ENCODE data around the gene HSPBAP1. TPM values are rescaled to one million over a fixed set of nuclear protein-coding genes. Genes with fewer than 3 reads are reported as not detected.

The HSPBAP1 gene
- total and polyA plus RNA-seq, 2 of the 13 experiments (the other 11 are each of a cell fraction or from before 2014, with no cell fraction given), result 4.2 to 5.1 TPM

- H3K27ac ChIP-seq (ENCODE audit: extremely low read length, insufficient read depth, low read length), result no peak overlapping the region
- no peaks in the 10 kb centered on the region for H3K27me3 ChIP-seq (ENCODE audit: control insufficient read depth in 1 of 2, insufficient read depth in 2 of 2, low read length in 2 of 2)
- H3K36me3 ChIP-seq (replicated peaks in 1 of 2; ENCODE audit: control insufficient read depth in 1 of 2, insufficient read depth in 2 of 2, low read length in 2 of 2), result no peaks in the 10 kb centered on the region; a peak in 1 of 5 replicates
- no peak for DNase-seq (ENCODE audit: low spot score)
- no peak overlapping the region for H2AFZ ChIP-seq (ENCODE audit: low read length)
- H3K9ac ChIP-seq (ENCODE audit: insufficient read depth, low read depth, low read length), result no peak overlapping the region
- H3K4me3 ChIP-seq (replicated peaks in 1 of 3; ENCODE audit: insufficient read depth in 1 of 3, low read depth in 2 of 3, low read length in 3 of 3), result no peak overlapping the region
- 92% methylated on average over 1 of the region's 1 CpG for WGBS (ENCODE audit: low lambda C conversion rate)
- no peak for FAIRE-seq
- H3K79me2 ChIP-seq (ENCODE audit: insufficient read depth, low read length), result no peaks in the 10 kb centered on the region
- no TSS peak for BruUV-seq (replicated peaks)
- no peak overlapping the region for H3K4me2 ChIP-seq (ENCODE audit: low read depth, low read length)
- ChIA-PET POLR2A (interaction anchor here (0.6 kb wide), 1 partner anchor 870 kb away, joined by 4 read pairs; no protein-coding TSS in a partner anchor), CTCF (ENCODE audit: low intra/inter-chr PET ratio, low total read pairs) (no interaction called here)
- ATAC-seq, result no peak
- H4K20me1 ChIP-seq (ENCODE audit: insufficient read depth, low read length), result no peaks in the 10 kb centered on the region
- intact Hi-C loops (cut with micrococcal nuclease; ENCODE audit: unreplicated experiment), result no loop called here
- H3K9me3 ChIP-seq (ENCODE audit: low read length), result no peaks in the 10 kb centered on the region
- H3K4me1 ChIP-seq (ENCODE audit: insufficient read depth, low read length), result peaks cover 27% of the 10 kb centered on the region
- in situ Hi-C loops (cut with HindIII; ENCODE audit: extremely low pct_ligation_motif_present, low pct_unique_long_range_greater_than_20kb), result no loop called here
- TF ChIP-seq NCOR1 (IDR thresholded peaks at IDR 0.05; ENCODE audit: borderline replicate concordance, low read length) (no peak), ZNF264 (CRISPR knock-in tag; IDR thresholded peaks at IDR 0.05) (no peak), DMAP1 (CRISPR knock-in tag; IDR thresholded peaks at IDR 0.05) (no peak), STAT6 (CRISPR knock-in tag; IDR thresholded peaks at IDR 0.05; ENCODE audit: borderline replicate concordance) (no peak), ZNF704 (CRISPR knock-in tag; IDR thresholded peaks at IDR 0.05; ENCODE audit: borderline replicate concordance) (no peak), MEIS1 (CRISPR knock-in tag; IDR thresholded peaks at IDR 0.05; ENCODE audit: borderline replicate concordance) (no peak), ZBTB49 (CRISPR knock-in tag; IDR thresholded peaks at IDR 0.05; ENCODE audit: borderline replicate concordance) (no peak), SMARCE1 (IDR thresholded peaks at IDR 0.05; ENCODE audit: borderline replicate concordance) (no peak), ZNF652 (CRISPR knock-in tag; IDR thresholded peaks at IDR 0.05; ENCODE audit: borderline replicate concordance, low read depth) (no peak), HNF1A (IDR thresholded peaks at IDR 0.05; ENCODE audit: low read depth) (no peak), HNF1A (CRISPR knock-in tag; IDR thresholded peaks at IDR 0.05; ENCODE audit: borderline replicate concordance) (no peak), TRAFD1 (CRISPR knock-in tag; IDR thresholded peaks at IDR 0.05; ENCODE audit: borderline replicate concordance) (no peak)
These were observed 8.4 kb downstream of the HSPBAP1 start for GRCh38 chr3:122785231-122785630.

All from HepG2 (cell line).